HepG2 (cell line): ENCODE results near the gene DCST2. TPM values are rescaled to one million over a fixed set of nuclear protein-coding genes. Genes with fewer than 3 reads are reported as not detected.

Experiments used
- ATF4 ChIP-seq, 2 experiments: fragments of 450-650 bp in 1 of 2; sonication (generic) in 1 of 2; formaldehyde crosslinking; IDR thresholded peaks; 2 replicates each; pipeline versions ENCODE4 v1.5.0 to v1.8.0; 2020 to 2022; ENCODE audit warnings: mild to moderate bottlenecking in 1 of 2, missing genetic modification reagents in 1 of 2
- DNMT3B ChIP-seq: conservative IDR thresholded peaks from 2 replicates; pipeline ENCODE4 v1.6.1; 2016; ENCODE audit warnings: missing biosample characterization, control low read depth
- DZIP1 ChIP-seq: sonication (generic); formaldehyde crosslinking; IDR thresholded peaks from 2 replicates; pipeline ENCODE4 v1.5.0; 2020; ENCODE audit warnings: mild to moderate bottlenecking, missing genetic modification reagents
- FOSL2 ChIP-seq: sonication (generic); formaldehyde crosslinking; IDR thresholded peaks from 2 replicates; pipeline ENCODE4 v1.4.0; 2020; ENCODE audit warnings: missing genetic modification reagents
- MED8 ChIP-seq: sonication (generic); formaldehyde crosslinking; IDR thresholded peaks from 2 replicates; pipeline ENCODE4 v1.8.1; 2023; ENCODE audit warnings: mild to moderate bottlenecking, missing genetic modification reagents; ENCODE audit not compliant: insufficient replicate concordance
- POGK ChIP-seq: sonication (generic); formaldehyde crosslinking; conservative IDR thresholded peaks from 2 replicates; pipeline ENCODE4 v1.8.0; 2022; ENCODE audit warnings: mild to moderate bottlenecking, moderate library complexity, missing genetic modification reagents
- RFXAP ChIP-seq: sonication (generic); formaldehyde crosslinking; IDR thresholded peaks from 2 replicates; pipeline ENCODE4 v1.4.0; 2020; ENCODE audit warnings: missing genetic modification reagents, borderline replicate concordance
- SALL1 ChIP-seq: sonication (generic); formaldehyde crosslinking; IDR thresholded peaks from 2 replicates; pipeline ENCODE4 v1.8.0; 2022; ENCODE audit warnings: mild to moderate bottlenecking, missing genetic modification reagents
- ZNF431 ChIP-seq: sonication (generic); formaldehyde crosslinking; IDR thresholded peaks from 2 replicates; pipeline ENCODE4 v1.9.0; 2022; ENCODE audit warnings: missing genetic modification reagents, low read depth, mild to moderate bottlenecking, borderline replicate concordance
- ZNF776 ChIP-seq: sonication (generic); formaldehyde crosslinking; IDR thresholded peaks from 2 replicates; pipeline ENCODE4 v1.4.0; 2020; ENCODE audit warnings: mild to moderate bottlenecking, missing genetic modification reagents
- polyA plus RNA-seq, 8 experiments: library from polyadenylated mRNA; depleted of rRNA in 3 of 8; stranded (reverse) in 7 of 8; unstranded in 1 of 8; fragments of >200 nt; fragmentation: Illumina TruSeq in 4 of 8; extraction: Trizol in 4 of 8; gene quantifications; 2 replicates each; pipeline versions ENCODE4 v1.2.1 to v1.2.3, GENCODE V29; 2011 to 2016; ENCODE audit warnings: low read depth in 4 of 8, missing spikeins in 1 of 8, mixed read lengths in 1 of 8; ENCODE audit not compliant: insufficient read depth in 1 of 8
- total RNA-seq, 5 experiments: library from RNA; depleted of rRNA; stranded (reverse); fragments of >200 nt; fragmentation: Illumina TruSeq; extraction: Trizol; gene quantifications; 2 replicates each; pipeline ENCODE4 v1.2.3, GENCODE V29; 2016; ENCODE audit warnings: low read depth in 1 of 5
- TF ChIP-seq, protein P1 (sequence below): sonication (generic); formaldehyde crosslinking; IDR thresholded peaks from 2 replicates; pipeline ENCODE4 v1.4.0; 2020; ENCODE audit warnings: mild to moderate bottlenecking, missing genetic modification reagents

The DCST2 gene
- total and polyA plus RNA-seq, 2 of the 13 experiments (the other 11 are each of a cell fraction or from before 2014, with no cell fraction given), result 0.74 TPM; not detected in 1

GRCh38 chr1:154972517-154973343 is 60.9 kb downstream of the DCST2 start (continued):
- TF ChIP-seq SALL1 (CRISPR knock-in tag) (peak; percentile 78), DNMT3B (CRISPR knock-in tag) (no peak), DZIP1 (no peak), RFXAP (CRISPR knock-in tag) (no peak), ZNF776 (CRISPR knock-in tag) (no peak), ZNF431 (CRISPR knock-in tag) (no peak), POGK (no peak), MED8 (no peak), ATF4 (CRISPR knock-in tag; IDR thresholded peaks at IDR 0.05) (peak in 1 of 2 experiments; percentile 74; a peak in 2 of 4 replicates), FOSL2 (CRISPR knock-in tag) (peak; percentile 69)
- TF ChIP-seq, protein P1, sequence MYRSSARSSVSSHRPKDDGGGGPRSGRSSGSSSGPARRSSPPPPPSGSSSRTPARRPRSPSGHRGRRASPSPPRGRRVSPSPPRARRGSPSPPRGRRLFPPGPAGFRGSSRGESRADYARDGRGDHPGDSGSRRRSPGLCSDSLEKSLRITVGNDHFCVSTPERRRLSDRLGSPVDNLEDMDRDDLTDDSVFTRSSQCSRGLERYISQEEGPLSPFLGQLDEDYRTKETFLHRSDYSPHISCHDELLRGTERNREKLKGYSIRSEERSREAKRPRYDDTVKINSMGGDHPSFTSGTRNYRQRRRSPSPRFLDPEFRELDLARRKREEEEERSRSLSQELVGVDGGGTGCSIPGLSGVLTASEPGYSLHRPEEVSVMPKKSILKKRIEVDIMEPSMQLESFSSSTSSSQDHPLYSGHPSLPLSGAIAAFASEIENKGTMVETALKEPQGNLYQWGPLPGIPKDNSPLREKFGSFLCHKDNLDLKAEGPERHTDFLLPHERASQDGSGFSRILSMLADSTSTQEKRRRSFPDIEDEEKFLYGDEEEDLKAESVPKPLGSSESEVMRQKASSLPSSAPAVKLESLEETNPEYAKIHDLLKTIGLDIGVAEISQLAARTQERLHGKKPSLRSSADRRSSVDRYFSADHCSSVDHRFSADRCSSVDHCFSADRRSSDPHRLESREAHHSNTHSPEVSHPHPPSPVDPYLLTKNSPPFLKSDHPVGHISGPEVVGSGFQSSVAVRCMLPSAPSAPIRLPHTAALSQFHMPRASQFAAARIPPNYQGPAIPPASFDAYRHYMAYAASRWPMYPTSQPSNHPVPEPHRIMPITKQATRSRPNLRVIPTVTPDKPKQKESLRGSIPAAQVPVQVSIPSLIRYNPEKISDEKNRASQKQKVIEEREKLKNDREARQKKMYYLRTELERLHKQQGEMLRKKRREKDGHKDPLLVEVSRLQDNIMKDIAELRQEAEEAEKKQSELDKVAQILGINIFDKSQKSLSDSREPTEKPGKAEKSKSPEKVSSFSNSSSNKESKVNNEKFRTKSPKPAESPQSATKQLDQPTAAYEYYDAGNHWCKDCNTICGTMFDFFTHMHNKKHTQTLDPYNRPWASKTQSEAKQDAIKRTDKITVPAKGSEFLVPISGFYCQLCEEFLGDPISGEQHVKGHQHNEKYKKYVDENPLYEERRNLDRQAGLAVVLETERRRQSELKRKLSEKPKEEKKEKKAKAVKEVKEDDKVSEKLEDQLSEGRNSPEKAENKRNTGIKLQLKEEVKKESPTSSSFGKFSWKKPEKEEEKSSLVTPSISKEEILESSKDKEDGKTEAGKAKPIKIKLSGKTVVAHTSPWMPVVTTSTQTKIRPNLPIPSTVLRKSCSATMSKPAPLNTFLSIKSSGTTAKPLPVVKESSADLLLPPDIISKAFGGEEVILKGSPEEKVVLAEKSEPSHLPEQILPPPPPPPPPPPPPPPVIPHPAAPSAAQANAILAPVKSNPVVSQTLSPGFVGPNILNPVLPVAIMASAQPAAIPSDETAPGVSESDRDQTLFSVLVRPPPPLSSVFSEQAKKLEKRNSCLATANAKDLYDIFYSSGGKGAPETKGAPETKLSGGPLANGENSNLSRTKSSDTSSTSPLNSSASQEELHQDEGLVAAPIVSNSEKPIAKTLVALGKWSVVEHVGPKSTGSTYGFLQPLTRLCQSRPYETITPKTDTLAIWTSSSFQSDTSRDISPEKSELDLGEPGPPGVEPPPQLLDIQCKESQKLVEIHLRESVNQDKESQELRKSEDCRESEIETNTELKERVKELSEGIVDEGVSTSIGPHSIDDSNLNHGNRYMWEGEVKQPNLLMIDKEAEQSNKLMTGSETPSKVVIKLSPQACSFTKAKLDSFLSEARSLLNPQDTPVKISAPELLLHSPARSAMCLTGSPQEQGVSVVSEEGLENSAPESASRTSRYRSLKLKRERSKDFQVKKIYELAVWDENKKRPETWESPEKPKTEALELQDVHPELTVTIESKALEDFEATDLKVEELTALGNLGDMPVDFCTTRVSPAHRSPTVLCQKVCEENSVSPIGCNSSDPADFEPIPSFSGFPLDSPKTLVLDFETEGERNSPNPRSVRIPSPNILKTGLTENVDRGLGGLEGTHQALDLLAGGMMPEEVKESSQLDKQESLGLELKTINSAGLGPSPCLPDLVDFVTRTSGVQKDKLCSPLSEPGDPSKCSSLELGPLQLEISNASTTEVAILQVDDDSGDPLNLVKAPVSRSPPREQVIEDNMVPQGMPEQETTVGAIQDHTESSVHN (CRISPR knock-in tag), result 0 out of 2 replicates have a peak, but pooled peaks have one; percentile 41
